ENCODE results near the gene OTOG.

OTOG gene, protein sequence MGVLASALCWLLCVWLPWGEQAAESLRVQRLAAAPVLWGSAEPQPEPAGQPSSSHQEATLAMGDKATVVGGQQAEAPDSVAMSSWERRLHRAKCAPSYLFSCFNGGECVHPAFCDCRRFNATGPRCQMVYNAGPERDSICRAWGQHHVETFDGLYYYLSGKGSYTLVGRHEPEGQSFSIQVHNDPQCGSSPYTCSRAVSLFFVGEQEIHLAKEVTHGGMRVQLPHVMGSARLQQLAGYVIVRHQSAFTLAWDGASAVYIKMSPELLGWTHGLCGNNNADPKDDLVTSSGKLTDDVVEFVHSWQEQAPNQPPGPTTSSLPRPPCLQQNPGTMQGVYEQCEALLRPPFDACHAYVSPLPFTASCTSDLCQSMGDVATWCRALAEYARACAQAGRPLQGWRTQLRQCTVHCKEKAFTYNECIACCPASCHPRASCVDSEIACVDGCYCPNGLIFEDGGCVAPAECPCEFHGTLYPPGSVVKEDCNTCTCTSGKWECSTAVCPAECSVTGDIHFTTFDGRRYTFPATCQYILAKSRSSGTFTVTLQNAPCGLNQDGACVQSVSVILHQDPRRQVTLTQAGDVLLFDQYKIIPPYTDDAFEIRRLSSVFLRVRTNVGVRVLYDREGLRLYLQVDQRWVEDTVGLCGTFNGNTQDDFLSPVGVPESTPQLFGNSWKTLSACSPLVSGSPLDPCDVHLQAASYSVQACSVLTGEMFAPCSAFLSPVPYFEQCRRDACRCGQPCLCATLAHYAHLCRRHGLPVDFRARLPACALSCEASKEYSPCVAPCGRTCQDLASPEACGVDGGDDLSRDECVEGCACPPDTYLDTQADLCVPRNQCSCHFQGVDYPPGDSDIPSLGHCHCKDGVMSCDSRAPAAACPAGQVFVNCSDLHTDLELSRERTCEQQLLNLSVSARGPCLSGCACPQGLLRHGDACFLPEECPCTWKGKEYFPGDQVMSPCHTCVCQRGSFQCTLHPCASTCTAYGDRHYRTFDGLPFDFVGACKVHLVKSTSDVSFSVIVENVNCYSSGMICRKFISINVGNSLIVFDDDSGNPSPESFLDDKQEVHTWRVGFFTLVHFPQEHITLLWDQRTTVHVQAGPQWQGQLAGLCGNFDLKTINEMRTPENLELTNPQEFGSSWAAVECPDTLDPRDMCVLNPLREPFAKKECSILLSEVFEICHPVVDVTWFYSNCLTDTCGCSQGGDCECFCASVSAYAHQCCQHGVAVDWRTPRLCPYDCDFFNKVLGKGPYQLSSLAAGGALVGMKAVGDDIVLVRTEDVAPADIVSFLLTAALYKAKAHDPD (N-terminal part only)

DNA sequence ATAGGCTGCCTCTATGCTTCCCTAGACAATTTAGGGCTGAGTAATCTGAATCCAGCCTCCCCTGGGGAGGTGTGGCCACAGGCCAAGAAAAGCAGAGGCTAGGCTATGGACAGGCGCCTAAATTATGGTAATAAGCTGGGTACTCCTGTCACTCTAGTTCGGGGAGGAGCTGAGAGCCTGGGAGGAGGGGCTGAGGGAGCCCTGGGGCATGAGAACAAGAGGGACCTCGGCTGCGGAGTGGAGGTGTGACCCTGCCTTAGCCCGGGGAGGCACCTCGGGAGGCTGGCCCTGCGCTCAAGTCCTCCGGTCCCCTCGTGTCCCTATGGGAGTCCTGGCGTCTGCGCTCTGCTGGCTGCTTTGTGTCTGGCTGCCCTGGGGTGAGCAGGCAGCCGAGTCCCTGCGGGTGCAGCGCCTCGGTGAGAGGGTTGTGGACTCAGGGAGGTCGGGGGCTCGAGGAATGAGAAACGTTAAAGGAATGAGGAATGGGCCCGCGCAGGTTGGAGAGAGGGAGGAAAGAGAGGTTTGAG lies at the start of gene OTOG:
Gene OTOG, plus strand, starts transcription at position 209 of the 527 bp plus-strand sequence. Its CDS starts 114 bp downstream, at position 323.
- no peak for FAIRE-seq
- DNase-seq (ENCODE audit: insufficient read length, low spot score): no peak

DNA sequence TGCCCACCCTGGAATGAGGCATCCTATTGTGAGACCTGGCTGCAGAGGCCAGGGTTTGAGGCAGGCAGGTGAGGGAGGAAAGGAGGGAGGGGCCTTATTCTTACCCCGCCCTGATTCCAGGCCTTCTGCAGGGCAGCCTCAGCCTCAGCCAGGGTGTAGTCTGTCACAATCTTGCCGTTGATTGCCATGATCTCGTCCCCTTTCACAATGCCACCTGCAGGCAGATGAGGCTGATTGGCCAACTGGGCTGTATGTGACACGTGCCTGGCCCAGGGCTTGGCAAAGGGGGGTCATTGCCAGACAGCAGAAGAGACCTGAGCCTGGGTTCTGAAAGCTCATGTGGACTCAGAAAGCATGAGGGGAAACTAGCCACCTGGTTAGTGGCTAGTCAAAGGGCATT lies 49.0 kb upstream of the OTOG start:
- no peak for FAIRE-seq
- no peak for DNase-seq (ENCODE audit: insufficient read length, low spot score)

DNA sequence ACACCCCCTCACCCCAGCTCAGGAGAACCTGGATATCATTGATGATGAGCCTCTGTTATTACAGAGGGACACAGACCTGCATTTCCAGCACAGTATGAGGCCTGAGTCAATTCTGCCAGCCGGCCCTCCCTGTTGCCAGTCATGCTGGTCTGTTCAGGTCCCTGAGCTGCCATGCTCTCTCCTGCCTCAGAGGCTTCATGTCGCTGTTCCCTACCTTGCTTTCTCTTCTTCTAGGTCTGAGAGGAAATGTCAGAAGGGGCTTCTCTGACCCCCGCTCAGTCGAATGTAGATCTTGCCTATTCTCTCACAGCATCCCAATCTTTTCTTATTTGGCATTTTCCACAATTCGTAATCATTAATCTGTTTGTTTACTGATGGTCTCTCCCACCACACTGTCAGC lies 48.6 kb upstream of the OTOG start:
- FAIRE-seq (no peak), DNase-seq (ENCODE audit: insufficient read length, low spot score) (no peak)

DNA sequence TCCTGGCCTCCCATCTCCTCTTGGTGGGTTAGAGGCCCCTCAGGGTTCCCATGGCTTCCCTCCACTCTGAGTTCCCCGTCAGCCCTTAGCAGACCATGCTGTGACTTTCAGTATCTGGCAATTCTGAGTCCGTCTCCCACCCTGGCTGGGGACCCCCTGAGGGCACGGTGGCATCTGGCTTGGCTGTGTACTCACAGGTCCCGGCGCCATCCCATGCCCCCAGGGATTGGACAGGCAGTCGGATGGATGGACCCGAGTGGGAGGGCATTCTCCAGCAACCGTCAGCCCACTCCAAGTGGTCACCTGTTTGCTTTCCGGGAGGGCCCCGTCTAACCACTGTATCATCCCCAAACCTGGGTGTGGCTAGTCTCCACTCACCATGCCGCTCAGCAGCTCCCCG lies 46.4 kb upstream of the OTOG start:
- no peak for DNase-seq (ENCODE audit: insufficient read length, low spot score)
- FAIRE-seq: no peak

DNA sequence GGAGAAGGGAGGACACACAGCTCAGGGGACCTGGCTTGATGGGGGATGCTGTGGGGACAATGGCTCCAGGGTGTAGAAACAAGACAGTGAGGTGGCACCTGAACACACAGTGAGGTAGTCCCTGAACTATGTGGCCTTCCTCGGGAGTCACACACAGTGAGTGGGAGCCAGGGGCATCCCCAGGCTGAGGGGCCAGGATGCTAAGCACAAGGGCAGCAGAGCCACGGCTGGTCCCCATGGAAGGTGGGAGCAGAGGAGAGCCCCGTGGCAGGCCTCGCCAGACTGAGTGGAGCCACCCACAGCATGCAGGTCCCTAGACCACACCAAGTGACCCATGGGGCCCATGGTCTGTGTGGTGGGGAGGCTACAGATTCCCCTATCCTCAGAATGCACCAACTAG lies 44.4 kb upstream of the OTOG start:
- DNase-seq (ENCODE audit: insufficient read length, low spot score) (no peak), FAIRE-seq (no peak)

DNA sequence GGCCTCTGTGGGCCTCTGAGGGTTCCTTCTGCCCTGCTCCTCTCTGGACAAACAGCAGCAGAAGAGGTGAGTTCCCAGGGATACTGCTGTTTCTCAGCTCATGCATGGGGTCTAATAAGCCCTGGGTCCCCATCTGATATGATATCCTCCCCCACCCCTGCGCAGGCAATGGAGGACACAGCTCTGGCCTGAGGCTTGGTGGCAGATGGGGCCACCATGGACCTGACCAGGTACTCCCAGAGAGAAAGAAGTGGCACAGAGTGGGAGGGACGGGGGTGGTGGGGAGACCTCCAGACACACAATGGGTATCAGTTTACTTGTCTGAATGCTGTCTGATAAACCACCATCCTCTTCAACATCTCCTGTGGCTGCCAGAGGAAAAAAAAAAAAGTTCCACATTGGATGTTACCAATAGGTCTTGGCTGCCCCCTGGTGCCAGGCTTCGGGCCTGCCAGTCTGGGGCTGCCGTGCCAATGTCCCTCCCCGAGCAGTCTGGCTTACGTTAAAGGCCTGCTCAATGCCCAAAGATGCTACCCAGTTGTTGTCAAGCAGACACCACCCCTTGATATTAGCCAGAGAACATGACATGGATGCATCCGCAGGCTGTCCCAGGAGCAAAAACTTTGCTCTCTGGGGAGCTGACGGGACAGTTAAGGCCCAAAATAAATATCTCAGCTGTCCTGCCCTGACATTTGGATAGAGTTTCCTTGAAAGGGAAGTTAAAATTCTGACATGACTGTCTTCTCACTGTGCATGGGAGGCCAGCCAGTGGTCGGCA lies 42.5 kb upstream of the OTOG start:
- DNase-seq (ENCODE audit: insufficient read length, low spot score): peak; percentile 64
- FAIRE-seq: peak; percentile 80

DNA sequence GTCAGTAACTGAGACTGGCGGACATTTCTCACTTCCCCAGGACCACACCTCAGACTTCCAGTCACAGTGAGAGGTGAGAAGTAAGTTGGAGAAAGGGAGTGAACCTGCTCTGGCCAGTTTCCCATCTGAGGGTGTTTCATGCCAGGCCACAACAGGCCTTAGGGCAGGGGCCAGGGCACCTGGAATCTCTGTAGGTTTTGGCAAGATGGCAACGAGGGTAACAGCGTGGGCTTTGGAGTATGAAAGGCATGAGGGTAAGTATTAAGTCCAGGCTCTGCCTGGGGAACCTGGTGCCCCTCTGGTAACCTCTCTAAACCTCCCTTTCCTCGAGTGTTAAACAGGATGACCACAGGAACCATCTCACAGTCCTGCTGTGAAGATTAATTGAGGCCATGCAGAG lies 41.9 kb upstream of the OTOG start:
- FAIRE-seq: no peak
- DNase-seq (ENCODE audit: insufficient read length, low spot score): no peak

DNA sequence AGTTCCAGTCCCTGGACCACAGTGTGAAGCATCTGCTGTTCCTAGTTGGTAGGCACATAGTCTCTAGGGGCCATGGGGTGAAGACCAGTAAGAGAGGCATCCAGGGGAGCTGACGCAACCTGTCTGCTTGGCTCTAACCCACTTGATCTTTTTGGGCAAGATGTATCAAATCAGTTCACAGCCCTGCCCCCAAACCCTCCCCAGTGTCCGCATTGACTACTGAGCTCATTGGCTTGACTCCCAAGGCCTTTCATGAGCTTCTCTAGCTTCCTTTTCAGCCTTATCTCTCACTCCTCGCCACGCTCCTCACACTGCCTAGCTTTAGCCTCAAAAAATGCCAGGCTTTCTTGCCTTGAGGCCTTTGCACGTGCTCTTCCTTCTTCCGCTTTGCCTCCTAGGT lies 40.7 kb upstream of the OTOG start:
- FAIRE-seq (no peak), DNase-seq (ENCODE audit: insufficient read length, low spot score) (no peak)

DNA sequence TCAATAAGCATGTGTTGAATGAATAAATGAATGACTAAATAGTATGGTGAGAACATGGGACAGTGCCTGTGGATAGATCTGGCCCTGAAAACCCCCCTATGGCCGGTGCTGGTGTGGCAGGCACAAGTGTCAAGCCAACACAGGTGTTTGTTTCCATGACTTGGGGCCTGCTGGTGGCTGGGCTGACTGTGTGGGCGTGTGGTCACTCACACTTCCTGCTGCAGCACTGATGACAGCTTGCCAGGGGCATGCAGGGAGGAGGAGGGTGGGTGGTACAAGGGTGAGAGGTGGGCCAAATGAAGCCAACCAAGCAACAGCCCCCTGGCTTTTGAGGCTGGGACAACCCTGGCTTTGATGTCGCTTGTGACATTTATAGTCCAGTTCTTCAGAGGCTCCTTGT lies 40.1 kb upstream of the OTOG start:
- FAIRE-seq: no peak

DNA sequence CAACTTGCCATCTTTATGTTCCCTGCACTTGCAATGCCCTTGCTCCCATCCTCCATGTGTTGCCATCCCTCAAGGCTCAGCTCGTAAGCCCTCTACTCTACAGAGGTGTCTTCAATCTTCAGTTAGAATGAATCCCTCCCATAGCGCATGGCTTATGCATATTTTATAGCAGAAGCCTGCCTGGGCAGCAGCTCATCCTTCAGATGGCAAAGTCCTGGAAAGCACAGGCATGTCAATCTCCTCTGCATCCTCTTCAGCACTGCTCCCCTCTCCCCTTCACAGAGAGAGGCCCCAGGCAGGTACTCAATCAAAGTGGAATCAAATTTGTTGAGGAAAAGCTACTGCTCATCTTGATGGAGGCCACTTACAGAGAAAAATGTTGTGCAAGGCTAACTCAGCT lies 39.3 kb upstream of the OTOG start:
- DNase-seq (ENCODE audit: insufficient read length, low spot score) (no peak), FAIRE-seq (no peak)

More for the DNA sequence above, 40.1 kb upstream of the OTOG start:
- no peak for DNase-seq (ENCODE audit: insufficient read length, low spot score)

DNA sequence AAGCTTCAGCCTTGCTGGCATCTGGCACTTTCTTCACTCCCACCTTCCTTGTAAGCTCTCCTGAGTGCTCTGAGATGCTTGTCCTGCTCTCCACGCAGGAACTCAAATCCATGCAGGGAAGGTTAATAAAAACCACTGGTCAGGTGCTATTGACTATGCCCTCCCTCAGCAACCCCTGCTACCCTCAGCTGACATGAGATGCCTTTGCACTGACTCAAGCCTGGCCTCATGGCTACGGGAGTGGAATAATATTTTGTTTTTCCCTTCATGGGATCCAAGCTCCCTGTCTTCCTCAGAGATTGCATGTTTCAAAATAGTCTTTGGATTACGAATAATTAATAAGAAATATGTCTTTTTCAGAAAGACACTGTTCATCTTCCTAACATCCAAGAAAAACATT lies 38.8 kb upstream of the OTOG start:
- no peak for DNase-seq (ENCODE audit: insufficient read length, low spot score)
- no peak for FAIRE-seq

DNA sequence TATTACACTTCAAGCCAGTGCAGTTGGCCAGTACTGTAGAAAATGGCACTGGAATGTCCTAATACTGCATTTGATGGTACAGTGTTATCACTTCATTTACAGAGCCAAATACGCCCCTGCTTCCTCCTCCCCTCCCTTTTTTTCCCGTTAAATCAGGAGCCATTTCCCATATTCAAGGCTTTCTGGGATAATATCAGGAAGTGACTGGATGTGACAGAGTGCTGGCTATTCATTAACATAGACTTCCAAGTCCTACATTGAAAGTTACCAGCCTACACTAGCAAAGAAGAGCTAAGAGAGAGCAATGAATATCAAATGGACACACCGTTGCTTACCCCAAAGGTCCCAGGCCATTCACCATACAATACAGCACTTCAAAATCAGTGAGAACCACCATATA lies 38.3 kb upstream of the OTOG start:
- DNase-seq (ENCODE audit: insufficient read length, low spot score) (no peak), FAIRE-seq (no peak)

DNA sequence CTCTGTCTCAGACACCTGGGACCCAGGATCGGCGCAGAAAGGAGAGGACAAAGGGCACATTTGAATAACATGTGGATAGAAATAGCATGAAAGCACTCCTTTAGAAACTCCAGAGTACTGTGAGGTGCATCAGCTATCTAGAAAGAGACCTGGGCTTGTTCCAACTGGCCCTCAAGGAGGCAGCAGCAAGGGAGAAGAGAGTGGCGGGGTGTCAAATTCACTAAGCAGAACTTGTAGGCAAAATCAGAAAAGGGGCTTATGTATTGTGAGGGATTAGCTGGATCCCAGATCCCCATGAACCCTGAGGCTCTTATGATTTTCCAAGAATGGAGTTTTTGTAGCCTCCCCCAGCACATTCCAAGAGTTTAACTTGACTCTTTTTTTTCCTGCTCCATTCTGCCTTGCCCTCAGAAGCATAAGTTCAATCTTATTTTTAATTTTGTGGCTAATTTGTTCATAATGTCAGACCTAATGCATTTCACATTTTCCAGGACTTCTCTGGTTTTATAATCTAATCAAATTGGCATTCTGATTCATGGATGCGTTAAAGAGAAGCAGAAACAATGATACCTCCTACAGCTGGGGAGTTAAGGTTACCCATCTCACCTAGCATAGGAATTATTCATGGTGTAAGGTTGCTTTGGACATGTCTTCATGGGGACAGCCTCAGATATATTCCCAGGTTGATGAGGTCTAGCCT lies 36.4 kb upstream of the OTOG start:
- DNase-seq (ENCODE audit: insufficient read length, low spot score): no peak
- no peak for FAIRE-seq

DNA sequence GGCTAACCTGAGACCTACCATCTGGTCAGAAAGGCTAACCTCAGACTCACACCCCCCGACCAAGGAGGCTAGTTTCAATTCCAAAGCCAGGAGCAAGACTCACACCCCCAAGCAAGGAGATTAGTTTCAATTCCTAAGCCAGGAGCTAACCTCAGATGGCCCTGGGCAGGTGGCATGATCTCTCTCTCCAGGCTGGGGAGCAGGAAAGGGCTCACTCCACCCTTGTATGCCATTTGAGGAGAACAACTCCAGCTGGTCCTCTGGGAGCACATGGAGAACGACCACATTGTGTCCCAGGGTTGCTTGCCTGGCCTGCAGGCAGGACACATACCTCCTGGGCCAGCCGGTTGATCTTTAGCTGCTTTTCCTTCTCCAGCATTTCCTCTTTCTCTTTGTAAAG lies 35.5 kb upstream of the OTOG start:
- DNase-seq (ENCODE audit: insufficient read length, low spot score): no peak
- no peak for FAIRE-seq

DNA sequence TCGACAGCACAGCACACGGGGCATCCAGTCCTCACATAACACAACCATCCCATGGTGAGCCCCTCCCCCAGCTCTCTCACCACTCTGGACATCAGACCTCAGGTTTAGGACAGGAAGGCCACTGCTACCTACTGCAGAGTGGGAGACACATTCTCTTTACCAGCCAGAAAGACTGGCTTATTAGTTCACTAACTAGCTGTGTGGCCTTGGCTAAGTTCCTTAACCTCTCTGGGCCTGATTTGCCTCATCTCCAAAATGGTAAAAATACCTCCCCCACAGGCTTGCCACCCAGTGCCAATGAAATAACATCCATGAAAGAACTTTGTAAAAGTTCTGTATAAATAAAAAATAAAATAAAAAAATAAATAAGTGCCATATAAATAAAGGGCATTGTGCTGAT lies 35.0 kb upstream of the OTOG start:
- FAIRE-seq: no peak

DNA sequence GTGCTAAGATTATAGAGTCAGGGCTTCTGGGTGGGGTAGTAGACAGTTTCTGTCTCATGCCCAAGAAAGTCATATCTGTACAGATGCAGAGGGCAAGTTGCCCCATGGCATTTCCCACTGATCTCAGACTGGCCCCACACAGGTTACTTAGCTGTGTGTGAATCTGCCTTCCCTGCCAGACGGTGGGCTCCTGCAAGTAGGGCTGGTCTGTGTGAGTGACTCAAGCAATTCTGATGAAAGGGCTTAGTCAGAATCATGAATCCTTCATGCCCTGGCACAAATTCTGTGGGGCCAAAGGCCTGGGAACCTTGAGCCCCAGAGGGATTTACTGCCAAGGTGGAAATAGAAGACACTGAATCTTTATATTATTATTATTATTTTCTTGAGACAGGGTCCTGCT lies 33.2 kb upstream of the OTOG start:
- DNase-seq (ENCODE audit: insufficient read length, low spot score) (no peak), FAIRE-seq (no peak)

More for the DNA sequence above, 35.0 kb upstream of the OTOG start:
- no peak for DNase-seq (ENCODE audit: insufficient read length, low spot score)

DNA sequence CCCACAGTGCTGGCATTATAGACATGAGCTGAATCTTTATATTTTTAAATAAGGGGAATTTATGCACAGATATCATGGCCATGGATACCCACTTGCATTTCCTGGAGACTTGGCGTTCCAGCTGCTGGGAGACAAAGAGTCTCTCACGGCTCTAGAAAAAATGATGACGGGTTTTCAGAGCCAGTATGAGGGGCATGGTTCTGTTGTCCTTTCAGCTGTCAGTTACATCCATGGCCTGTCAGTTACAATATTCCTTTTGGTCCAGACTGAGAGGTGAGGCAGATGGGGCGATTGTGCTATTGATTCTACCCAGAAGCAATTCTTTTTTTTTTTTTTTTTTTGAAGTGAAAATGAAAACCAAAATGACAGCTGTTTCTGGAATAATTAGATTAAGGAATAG lies 32.6 kb upstream of the OTOG start:
- FAIRE-seq: no peak
- no peak for DNase-seq (ENCODE audit: insufficient read length, low spot score)

DNA sequence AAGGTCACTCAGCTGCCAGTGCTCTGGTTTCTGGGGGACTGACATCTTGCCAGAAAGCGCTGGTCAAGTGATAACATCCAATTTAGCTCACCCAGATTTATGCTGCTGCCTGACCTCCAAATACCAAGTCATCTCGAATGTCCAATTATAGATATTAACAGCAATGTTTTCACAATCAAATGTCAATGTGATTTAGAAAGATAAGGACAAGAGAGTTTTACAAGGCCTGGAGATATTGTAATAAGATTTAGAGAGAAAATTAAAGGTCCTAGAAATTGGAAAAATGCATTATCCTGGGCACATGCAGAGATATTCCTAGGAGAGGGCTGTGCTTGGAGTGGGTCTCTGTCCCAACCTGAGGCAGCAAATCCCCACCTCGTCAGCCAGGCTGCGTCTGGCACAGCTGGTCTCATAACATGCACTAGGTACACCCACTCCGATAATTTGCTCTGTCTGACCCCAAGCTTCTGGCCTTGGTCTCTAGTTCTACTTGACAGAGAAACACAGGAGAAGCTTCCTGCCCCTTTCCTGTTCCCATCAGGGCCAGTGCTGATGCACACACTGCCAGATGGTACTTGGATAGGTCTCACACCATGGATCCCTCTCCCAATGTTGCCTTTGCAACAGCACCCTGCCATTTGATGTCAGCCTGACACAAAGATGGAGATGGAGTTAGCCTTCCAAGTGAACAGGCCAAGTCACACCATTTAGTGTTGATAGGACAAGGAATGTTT lies 31.4 kb upstream of the OTOG start:
- FAIRE-seq (no peak), DNase-seq (ENCODE audit: insufficient read length, low spot score) (no peak)
